Measurements from ENCODE around the gene TMC4.
"Not testable (repeated sequence)": the region's sequence is repeated elsewhere in the genome, so short reads cannot be mapped to it uniquely, and the experiment has no call there.

DNA sequence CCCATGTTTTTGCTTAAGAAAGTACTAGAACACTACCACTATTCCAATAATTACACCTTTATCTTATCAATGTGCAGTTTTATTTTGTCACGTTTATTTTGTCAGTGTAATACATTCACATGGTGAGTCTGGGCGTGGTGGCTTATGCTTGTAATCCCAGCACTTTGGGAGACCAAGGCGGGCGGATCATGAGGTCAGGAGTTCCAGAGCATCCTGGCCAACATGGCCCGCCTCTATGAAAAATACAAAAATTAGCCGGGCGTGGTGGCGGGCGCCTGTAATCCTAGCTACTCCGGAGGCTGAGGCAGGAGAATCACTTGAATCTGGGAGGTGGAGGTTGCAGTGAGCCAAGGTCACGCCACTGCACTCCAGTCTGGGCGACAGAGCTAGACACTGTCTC, 21.5 kb upstream of the TMC4 start:
- TF ChIP-seq, protein P1, sequence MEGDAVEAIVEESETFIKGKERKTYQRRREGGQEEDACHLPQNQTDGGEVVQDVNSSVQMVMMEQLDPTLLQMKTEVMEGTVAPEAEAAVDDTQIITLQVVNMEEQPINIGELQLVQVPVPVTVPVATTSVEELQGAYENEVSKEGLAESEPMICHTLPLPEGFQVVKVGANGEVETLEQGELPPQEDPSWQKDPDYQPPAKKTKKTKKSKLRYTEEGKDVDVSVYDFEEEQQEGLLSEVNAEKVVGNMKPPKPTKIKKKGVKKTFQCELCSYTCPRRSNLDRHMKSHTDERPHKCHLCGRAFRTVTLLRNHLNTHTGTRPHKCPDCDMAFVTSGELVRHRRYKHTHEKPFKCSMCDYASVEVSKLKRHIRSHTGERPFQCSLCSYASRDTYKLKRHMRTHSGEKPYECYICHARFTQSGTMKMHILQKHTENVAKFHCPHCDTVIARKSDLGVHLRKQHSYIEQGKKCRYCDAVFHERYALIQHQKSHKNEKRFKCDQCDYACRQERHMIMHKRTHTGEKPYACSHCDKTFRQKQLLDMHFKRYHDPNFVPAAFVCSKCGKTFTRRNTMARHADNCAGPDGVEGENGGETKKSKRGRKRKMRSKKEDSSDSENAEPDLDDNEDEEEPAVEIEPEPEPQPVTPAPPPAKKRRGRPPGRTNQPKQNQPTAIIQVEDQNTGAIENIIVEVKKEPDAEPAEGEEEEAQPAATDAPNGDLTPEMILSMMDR (IDR thresholded peaks at IDR 0.05): not testable (repeated sequence)
- not testable (repeated sequence) for TF ChIP-seq POLR2A (IDR thresholded peaks at IDR 0.05)

Measured in testis (tissue), 2 donors.